ENCODE results near the gene NGF. TPM values are rescaled to one million over a fixed set of nuclear protein-coding genes. Genes with fewer than 3 reads are reported as not detected.

Gene NGF
- total RNA-seq, 4 donors from 2014 or later: 4.5 TPM; not detected in 3

GRCh38 chr1:115295904-115296696, 41.9 kb downstream of the NGF start:
- intact Hi-C loops (cut with DNase I; ENCODE audit: low total_unique reads): no loop called here
- no peaks in the 10 kb centered on the region for H3K9me3 ChIP-seq
- H3K27me3 ChIP-seq: no peaks in the 10 kb centered on the region
- no peaks in the 10 kb centered on the region for H3K36me3 ChIP-seq
- no peak overlapping the region for H3K4me3 ChIP-seq
- H3K4me1 ChIP-seq: no peaks in the 10 kb centered on the region
- WGBS, 2 donors (ENCODE audit: low coverage in 1 of 2): 57 to 78% methylated on average over 1 to 3 of the region's 3 CpGs
- H3K27ac ChIP-seq: no peak overlapping the region
- TF ChIP-seq POLR2AphosphoS5 (IDR thresholded peaks at IDR 0.05) (no peak), EP300 (IDR thresholded peaks at IDR 0.05; ENCODE audit: low read depth) (no peak), CTCF (IDR thresholded peaks at IDR 0.05) (no peak), POLR2A (IDR thresholded peaks at IDR 0.05) (no peak)
- in situ Hi-C loops (cut with MboI; ENCODE audit: low pct_ligation_motif_present in 1 of 4, low pct_unique_long_range_greater_than_20kb in 1 of 4, low sequenced_read_pairs in 3 of 4): no loop called here
- DNase-seq: no peak

- no peaks in the 10 kb centered on the region for H3K27me3 ChIP-seq
- H3K27ac ChIP-seq: no peak overlapping the region
- no peak for TF ChIP-seq POLR2A (IDR thresholded peaks at IDR 0.05)
- no peak for TF ChIP-seq CTCF (IDR thresholded peaks at IDR 0.05)
- TF ChIP-seq POLR2AphosphoS5 (IDR thresholded peaks at IDR 0.05): no peak
- no peak for TF ChIP-seq EP300 (IDR thresholded peaks at IDR 0.05; ENCODE audit: low read depth)
- no peak for DNase-seq
- H3K4me3 ChIP-seq: no peak overlapping the region
- WGBS, 2 donors (ENCODE audit: low coverage in 1 of 2): 82 to 91% methylated on average over 3 of the region's 3 CpGs
- no peaks in the 10 kb centered on the region for H3K4me1 ChIP-seq
- in situ Hi-C loops (cut with MboI; ENCODE audit: low pct_ligation_motif_present in 1 of 4, low pct_unique_long_range_greater_than_20kb in 1 of 4, low sequenced_read_pairs in 3 of 4) (no loop called here), intact Hi-C loops (cut with DNase I; ENCODE audit: low total_unique reads) (no loop called here)
- no peaks in the 10 kb centered on the region for H3K9me3 ChIP-seq
- no peaks in the 10 kb centered on the region for H3K36me3 ChIP-seq
These were observed 44.1 kb downstream of the NGF start for GRCh38 chr1:115293899-115294298.

GRCh38 chr1:115293006-115293405, 45.0 kb downstream of the NGF start:
- H3K4me1 ChIP-seq: no peaks in the 10 kb centered on the region
- intact Hi-C loops (cut with DNase I; ENCODE audit: low total_unique reads) (no loop called here), in situ Hi-C loops (cut with MboI; ENCODE audit: low pct_ligation_motif_present in 1 of 4, low pct_unique_long_range_greater_than_20kb in 1 of 4, low sequenced_read_pairs in 3 of 4) (no loop called here)
- no peaks in the 10 kb centered on the region for H3K9me3 ChIP-seq
- TF ChIP-seq POLR2A (IDR thresholded peaks at IDR 0.05) (no peak), CTCF (IDR thresholded peaks at IDR 0.05) (no peak), EP300 (IDR thresholded peaks at IDR 0.05; ENCODE audit: low read depth) (no peak), POLR2AphosphoS5 (IDR thresholded peaks at IDR 0.05) (no peak)
- H3K4me3 ChIP-seq: no peak overlapping the region
- DNase-seq: no peak
- no peaks in the 10 kb centered on the region for H3K36me3 ChIP-seq
- H3K27ac ChIP-seq: no peak overlapping the region
- 87% methylated on average over 5 of the region's 5 CpGs; no CpG with 5 or more reads in 1 of the 2 donors for WGBS, 2 donors (ENCODE audit: low coverage in 1 of 2)
- H3K27me3 ChIP-seq: no peaks in the 10 kb centered on the region

- intact Hi-C loops (cut with DNase I; ENCODE audit: low total_unique reads) (no loop called here), in situ Hi-C loops (cut with MboI; ENCODE audit: low pct_ligation_motif_present in 1 of 4, low pct_unique_long_range_greater_than_20kb in 1 of 4, low sequenced_read_pairs in 3 of 4) (no loop called here)
- no peaks in the 10 kb centered on the region for H3K36me3 ChIP-seq
- H3K27me3 ChIP-seq: no peaks in the 10 kb centered on the region
- 88% methylated on average over 4 to 5 of the region's 5 CpGs for WGBS, 2 donors (ENCODE audit: low coverage in 1 of 2)
- no peak overlapping the region for H3K4me3 ChIP-seq
- no peaks in the 10 kb centered on the region for H3K9me3 ChIP-seq
- no peak for DNase-seq
- TF ChIP-seq EP300 (IDR thresholded peaks at IDR 0.05; ENCODE audit: low read depth) (no peak), POLR2AphosphoS5 (IDR thresholded peaks at IDR 0.05) (no peak), POLR2A (IDR thresholded peaks at IDR 0.05) (no peak), CTCF (IDR thresholded peaks at IDR 0.05) (no peak)
- no peak overlapping the region for H3K27ac ChIP-seq
- H3K4me1 ChIP-seq: no peaks in the 10 kb centered on the region
These were observed 46.3 kb downstream of the NGF start for GRCh38 chr1:115291741-115292140.

Measured in transverse colon (tissue), 4 donors.